HCT116 (cell line): Measurements from ENCODE around the gene PACSIN2. TPM values are rescaled to one million over a fixed set of nuclear protein-coding genes. Genes with fewer than 3 reads are reported as not detected.

ENCODE experiments used
- ATAC-seq: fragments of 200-7000 bp; cut with Tn5 transposase; 2 replicates; pipeline ENCODE4 v1.9.1; 2020; ENCODE audit warnings: mild to moderate bottlenecking, moderate library complexity
- BruUV-seq: library from RNA; stranded (reverse); fragments of 400-500 nt; replicated peaks from 2 replicates; lab custom pipeline; 2021; lab: Mats Ljungman, UMichigan
- CTCF ChIA-PET: fragments of 300-600 bp; sonication (Branson Sonifier 250); formaldehyde crosslinking; loops from one replicate; lab custom pipeline; 2021; ENCODE audit warnings: antibody characterized with exemption; lab: Charles Lee
- POLR2A ChIA-PET: fragments of 300-600, 350-600 bp; sonication (Branson Sonifier 250); formaldehyde crosslinking; loops from one replicate; lab custom pipeline; 2021; ENCODE audit warnings: antibody characterized with exemption; lab: Charles Lee
- RAD21 ChIA-PET, 2 experiments: fragments of 300-600 bp; sonication (Branson Sonifier 250); formaldehyde crosslinking; loops; one replicate each; lab custom pipeline; 2023; ENCODE audit warnings: low total read pairs in 2 of 2; ENCODE audit not compliant: uncharacterized antibody in 2 of 2, unreplicated experiment in 2 of 2, low non-redundant PET in 1 of 2; lab: Charles Lee
- DNase-seq: peaks from one replicate; pipeline ENCODE4 v3.0.0-alpha.2; 2010; ENCODE audit warnings: low read depth, low spot score
- H2AFZ ChIP-seq: fragments of 200-600 bp; shearing (Covaris generic), sonication (generic); 2 replicates; pipeline ENCODE4 v1.6.1; 2017; ENCODE audit warnings: low read depth, mixed run types, mixed read lengths, antibody characterized with exemption, low read length; ENCODE audit not compliant: poor library complexity, severe bottlenecking
- H3K27ac ChIP-seq: 2 replicates; pipeline ENCODE4 v1.5.1; 2012; ENCODE audit warnings: low read depth, low read length
- H3K27me3 ChIP-seq: fragments of 200-600 bp; sonication (generic); 2 replicates; pipeline ENCODE4 v1.6.1; 2016; ENCODE audit warnings: mixed run types, low read length, mixed read lengths; ENCODE audit not compliant: insufficient read depth
- H3K36me3 ChIP-seq, 2 experiments: fragments of 200-500 bp in 1 of 2; fragments of 200-600 bp in 1 of 2; sonication (Bioruptor generic) in 1 of 2; sonication (generic) in 1 of 2; 2 replicates each; pipeline versions ENCODE4 v1.5.1 to v1.6.1; 2014 to 2016; ENCODE audit warnings: low read length in 2 of 2, inconsistent platforms in 1 of 2, mixed read lengths in 1 of 2, mixed run types in 1 of 2; ENCODE audit not compliant: insufficient read depth in 2 of 2, control insufficient read depth in 1 of 2
- H3K4me1 ChIP-seq, 2 experiments: fragments of 200-600 bp in 1 of 2; sonication (generic) in 1 of 2; 2 replicates each; pipeline versions ENCODE4 v1.5.1 to v1.6.1; 2012 to 2017; ENCODE audit warnings: low read length in 2 of 2, inconsistent platforms in 1 of 2, mild to moderate bottlenecking in 1 of 2, mixed read lengths in 1 of 2, mixed run types in 1 of 2, moderate library complexity in 1 of 2; ENCODE audit not compliant: insufficient read depth in 2 of 2, control insufficient read depth in 1 of 2
- H3K4me2 ChIP-seq: fragments of 200-600 bp; sonication (generic); 2 replicates; pipeline ENCODE4 v1.6.1; 2017; ENCODE audit warnings: mixed run types, low read length, mixed read lengths
- H3K4me3 ChIP-seq, 2 experiments: fragments of 200-600 bp in 1 of 2; sonication (generic) in 1 of 2; replicated peaks in 1 of 2; 2 replicates each; pipeline ENCODE4 v1.5.1; 2011 to 2016; ENCODE audit warnings: low read length in 2 of 2, control low read depth in 1 of 2, low read depth in 1 of 2, mild to moderate bottlenecking in 1 of 2, mixed read lengths in 1 of 2, mixed run types in 1 of 2
- H3K79me2 ChIP-seq: fragments of 200-600 bp; sonication (generic); 2 replicates; pipeline ENCODE4 v1.6.1; 2017; ENCODE audit warnings: mild to moderate bottlenecking, mixed run types, low read length, moderate library complexity, mixed read lengths; ENCODE audit not compliant: insufficient read depth
- H3K9ac ChIP-seq: fragments of 200-600 bp; sonication (generic); 2 replicates; pipeline ENCODE4 v1.6.1; 2016; ENCODE audit warnings: low read length, mixed read lengths
- H3K9me2 ChIP-seq: fragments of 200-600 bp; sonication (generic), shearing (Covaris generic); 2 replicates; pipeline ENCODE4 v1.6.1; 2017; ENCODE audit warnings: mixed run types, mild to moderate bottlenecking, moderate library complexity; ENCODE audit not compliant: insufficient read depth
- H3K9me3 ChIP-seq, 2 experiments: fragments of 200-500 bp in 1 of 2; fragments of 200-600 bp in 1 of 2; sonication (Bioruptor generic) in 1 of 2; sonication (generic) in 1 of 2; 2 replicates each; pipeline ENCODE4 v1.6.1; 2014 to 2017; ENCODE audit warnings: low read length in 2 of 2, mixed read lengths in 2 of 2, inconsistent platforms in 1 of 2, low read depth in 1 of 2, mild to moderate bottlenecking in 1 of 2, mixed run types in 1 of 2, moderate library complexity in 1 of 2; ENCODE audit not compliant: control insufficient read depth in 1 of 2, insufficient read depth in 1 of 2
- H4K20me1 ChIP-seq: fragments of 200-600 bp; sonication (generic), shearing (Covaris generic); 2 replicates; pipeline ENCODE4 v1.6.1; 2017; ENCODE audit warnings: mixed run types, mild to moderate bottlenecking, moderate library complexity; ENCODE audit not compliant: insufficient read depth
- ELF1 ChIP-seq: IDR thresholded peaks from 2 replicates; pipeline ENCODE4 v1.6.1; 2012; ENCODE audit warnings: low read depth, borderline replicate concordance
- EZH2 ChIP-seq: fragments of 200-600 bp; sonication (generic); IDR thresholded peaks from 2 replicates; pipeline ENCODE4 v1.6.1; 2017; ENCODE audit warnings: antibody characterized with exemption, mixed run types
- FOSL1 ChIP-seq: IDR thresholded peaks from 2 replicates; pipeline ENCODE4 v1.6.1; 2012; ENCODE audit warnings: low read depth
- JUND ChIP-seq: IDR thresholded peaks from 2 replicates; pipeline ENCODE4 v1.6.1; 2012
- POLR2A ChIP-seq: IDR thresholded peaks from 2 replicates; pipeline ENCODE4 v1.7.0; 2011; ENCODE audit warnings: borderline replicate concordance; ENCODE audit not compliant: insufficient read depth, insufficient read length; ENCODE audit errors: extremely low read depth
- POLR2AphosphoS5 ChIP-seq: IDR thresholded peaks from 2 replicates; pipeline ENCODE4 v1.6.1; 2011; ENCODE audit warnings: mild to moderate bottlenecking, low read depth, low read length, moderate library complexity
- SIN3A ChIP-seq: IDR thresholded peaks from 2 replicates; pipeline ENCODE4 v1.6.1; 2012; ENCODE audit warnings: low read depth
- SRF ChIP-seq: IDR thresholded peaks from 2 replicates; pipeline ENCODE4 v1.6.1; 2012; ENCODE audit warnings: low read depth
- TCF7L2 ChIP-seq: IDR thresholded peaks from 2 replicates; pipeline ENCODE4 v1.7.0; 2011; ENCODE audit warnings: borderline replicate concordance, inconsistent platforms; ENCODE audit not compliant: insufficient read depth, insufficient read length; ENCODE audit errors: extremely low read depth
- YY1 ChIP-seq: IDR thresholded peaks from 2 replicates; pipeline ENCODE4 v1.6.1; 2011; ENCODE audit warnings: low read length, low read depth, moderate library complexity, mild to moderate bottlenecking; ENCODE audit not compliant: insufficient replicate concordance; ENCODE audit errors: extremely low read depth
- ZFX ChIP-seq: fragments of 450-650 bp; IDR thresholded peaks from 2 replicates; pipeline ENCODE4 v1.6.1; 2017
- intact Hi-C: fragments of 100-400 bp; cut with micrococcal nuclease; formaldehyde crosslinking; loops from 2 replicates; pipeline ENCODE4 v1.10.0; 2022
- total RNA-seq: library from RNA; stranded (reverse); gene quantifications from one replicate; pipeline ENCODE4 v1.2.1, GENCODE V29; 2021; ENCODE audit not compliant: unreplicated experiment
- TF ChIP-seq, protein P1 (sequence below): IDR thresholded peaks from 2 replicates; pipeline ENCODE4 v1.6.1; 2012
- TF ChIP-seq, protein P2 (sequence below): IDR thresholded peaks from 2 replicates; pipeline ENCODE4 v1.6.1; 2011; ENCODE audit warnings: mild to moderate bottlenecking, low read length, moderate library complexity; ENCODE audit not compliant: insufficient replicate concordance; ENCODE audit errors: extremely low read depth
- TF ChIP-seq, protein P3 (sequence below), 3 experiments: fragments of 200-600 bp in 1 of 3; sonication (generic) in 1 of 3; IDR thresholded peaks in 2 of 3; conservative IDR thresholded peaks in 1 of 3; 2 replicates each; pipeline ENCODE4 v1.5.1; 2012 to 2017; ENCODE audit warnings: low read depth in 2 of 3, low read length in 2 of 3, antibody characterized with exemption in 1 of 3, borderline replicate concordance in 1 of 3, control low read depth in 1 of 3, mild to moderate bottlenecking in 1 of 3, mixed read lengths in 1 of 3, mixed run types in 1 of 3, moderate library complexity in 1 of 3; ENCODE audit not compliant: insufficient read depth in 1 of 3

Gene PACSIN2
- total RNA-seq, 1 experiment from 2014 or later = 48.2 TPM

DNA sequence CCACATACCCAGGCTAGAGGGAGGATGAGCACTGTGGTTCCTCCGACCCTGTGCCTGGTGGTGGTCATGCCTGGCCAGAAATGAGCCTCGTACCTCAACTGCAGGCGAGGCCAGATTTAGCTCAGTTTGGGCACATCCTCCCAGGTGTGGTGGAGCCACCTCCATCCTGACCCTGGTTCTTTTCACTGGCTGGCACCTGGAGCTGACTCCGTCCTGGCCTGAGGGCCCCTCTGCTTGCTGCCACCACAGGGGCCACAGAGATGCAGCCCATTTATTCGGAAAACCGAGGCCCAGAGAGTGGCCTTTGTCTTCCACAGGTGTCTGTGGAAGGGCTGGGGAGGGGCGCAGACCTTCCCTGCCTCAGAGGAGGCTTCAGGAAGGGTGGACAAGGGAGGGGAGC, 148.8 kb downstream of the PACSIN2 start:
- DNase-seq = no peak
- peaks cover 0 to 2% of the 10 kb centered on the region in 2 experiments; a peak in 1 of 4 replicates for H3K36me3 ChIP-seq
- BruUV-seq = no TSS peak
- no peaks in the 10 kb centered on the region for H3K79me2 ChIP-seq
- ChIA-PET POLR2A (no interaction called here), RAD21 (no interaction called here), CTCF (no interaction called here)
- H3K9ac ChIP-seq = no peak overlapping the region
- no peak overlapping the region for H3K4me2 ChIP-seq
- no peak for ATAC-seq
- TF ChIP-seq POLR2AphosphoS5 (no peak), SIN3A (no peak), YY1 (no peak), ZFX (no peak), SRF (no peak), POLR2A (no peak), TCF7L2 (no peak), EZH2 (no peak), ELF1 (no peak), JUND (no peak), FOSL1 (no peak)
- TF ChIP-seq, protein P1, sequence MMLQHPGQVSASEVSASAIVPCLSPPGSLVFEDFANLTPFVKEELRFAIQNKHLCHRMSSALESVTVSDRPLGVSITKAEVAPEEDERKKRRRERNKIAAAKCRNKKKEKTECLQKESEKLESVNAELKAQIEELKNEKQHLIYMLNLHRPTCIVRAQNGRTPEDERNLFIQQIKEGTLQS = no peak
- TF ChIP-seq, protein P2, sequence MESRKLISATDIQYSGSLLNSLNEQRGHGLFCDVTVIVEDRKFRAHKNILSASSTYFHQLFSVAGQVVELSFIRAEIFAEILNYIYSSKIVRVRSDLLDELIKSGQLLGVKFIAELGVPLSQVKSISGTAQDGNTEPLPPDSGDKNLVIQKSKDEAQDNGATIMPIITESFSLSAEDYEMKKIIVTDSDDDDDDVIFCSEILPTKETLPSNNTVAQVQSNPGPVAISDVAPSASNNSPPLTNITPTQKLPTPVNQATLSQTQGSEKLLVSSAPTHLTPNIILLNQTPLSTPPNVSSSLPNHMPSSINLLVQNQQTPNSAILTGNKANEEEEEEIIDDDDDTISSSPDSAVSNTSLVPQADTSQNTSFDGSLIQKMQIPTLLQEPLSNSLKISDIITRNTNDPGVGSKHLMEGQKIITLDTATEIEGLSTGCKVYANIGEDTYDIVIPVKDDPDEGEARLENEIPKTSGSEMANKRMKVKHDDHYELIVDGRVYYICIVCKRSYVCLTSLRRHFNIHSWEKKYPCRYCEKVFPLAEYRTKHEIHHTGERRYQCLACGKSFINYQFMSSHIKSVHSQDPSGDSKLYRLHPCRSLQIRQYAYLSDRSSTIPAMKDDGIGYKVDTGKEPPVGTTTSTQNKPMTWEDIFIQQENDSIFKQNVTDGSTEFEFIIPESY = no peak
- TF ChIP-seq, protein P3, sequence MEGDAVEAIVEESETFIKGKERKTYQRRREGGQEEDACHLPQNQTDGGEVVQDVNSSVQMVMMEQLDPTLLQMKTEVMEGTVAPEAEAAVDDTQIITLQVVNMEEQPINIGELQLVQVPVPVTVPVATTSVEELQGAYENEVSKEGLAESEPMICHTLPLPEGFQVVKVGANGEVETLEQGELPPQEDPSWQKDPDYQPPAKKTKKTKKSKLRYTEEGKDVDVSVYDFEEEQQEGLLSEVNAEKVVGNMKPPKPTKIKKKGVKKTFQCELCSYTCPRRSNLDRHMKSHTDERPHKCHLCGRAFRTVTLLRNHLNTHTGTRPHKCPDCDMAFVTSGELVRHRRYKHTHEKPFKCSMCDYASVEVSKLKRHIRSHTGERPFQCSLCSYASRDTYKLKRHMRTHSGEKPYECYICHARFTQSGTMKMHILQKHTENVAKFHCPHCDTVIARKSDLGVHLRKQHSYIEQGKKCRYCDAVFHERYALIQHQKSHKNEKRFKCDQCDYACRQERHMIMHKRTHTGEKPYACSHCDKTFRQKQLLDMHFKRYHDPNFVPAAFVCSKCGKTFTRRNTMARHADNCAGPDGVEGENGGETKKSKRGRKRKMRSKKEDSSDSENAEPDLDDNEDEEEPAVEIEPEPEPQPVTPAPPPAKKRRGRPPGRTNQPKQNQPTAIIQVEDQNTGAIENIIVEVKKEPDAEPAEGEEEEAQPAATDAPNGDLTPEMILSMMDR (IDR thresholded peaks at IDR 0.05 in 2 of 3, conservative IDR thresholded peaks at IDR 0.05 in 1 of 3; ENCODE audit: borderline replicate concordance in 1 of 3, insufficient read depth in 1 of 3, low read depth in 2 of 3, low read length in 2 of 3) = no peak
- H3K9me2 ChIP-seq = no peaks in the 10 kb centered on the region
- no peak overlapping the region for H3K27ac ChIP-seq
- no peak overlapping the region for H2AFZ ChIP-seq
- no peak overlapping the region for H3K4me3 ChIP-seq
- H4K20me1 ChIP-seq = no peaks in the 10 kb centered on the region
- no peaks in the 10 kb centered on the region for H3K27me3 ChIP-seq
- peaks cover 17 to 37% of the 10 kb centered on the region in 2 experiments for H3K4me1 ChIP-seq
- no peaks in the 10 kb centered on the region for H3K9me3 ChIP-seq
- intact Hi-C loops = loop anchor here (2.0 to 10.0 kb wide), 3 partner anchors 84 to 231 kb away; no protein-coding TSS in a partner anchor
